Measurements from ENCODE around the gene SLC6A7.

DNA sequence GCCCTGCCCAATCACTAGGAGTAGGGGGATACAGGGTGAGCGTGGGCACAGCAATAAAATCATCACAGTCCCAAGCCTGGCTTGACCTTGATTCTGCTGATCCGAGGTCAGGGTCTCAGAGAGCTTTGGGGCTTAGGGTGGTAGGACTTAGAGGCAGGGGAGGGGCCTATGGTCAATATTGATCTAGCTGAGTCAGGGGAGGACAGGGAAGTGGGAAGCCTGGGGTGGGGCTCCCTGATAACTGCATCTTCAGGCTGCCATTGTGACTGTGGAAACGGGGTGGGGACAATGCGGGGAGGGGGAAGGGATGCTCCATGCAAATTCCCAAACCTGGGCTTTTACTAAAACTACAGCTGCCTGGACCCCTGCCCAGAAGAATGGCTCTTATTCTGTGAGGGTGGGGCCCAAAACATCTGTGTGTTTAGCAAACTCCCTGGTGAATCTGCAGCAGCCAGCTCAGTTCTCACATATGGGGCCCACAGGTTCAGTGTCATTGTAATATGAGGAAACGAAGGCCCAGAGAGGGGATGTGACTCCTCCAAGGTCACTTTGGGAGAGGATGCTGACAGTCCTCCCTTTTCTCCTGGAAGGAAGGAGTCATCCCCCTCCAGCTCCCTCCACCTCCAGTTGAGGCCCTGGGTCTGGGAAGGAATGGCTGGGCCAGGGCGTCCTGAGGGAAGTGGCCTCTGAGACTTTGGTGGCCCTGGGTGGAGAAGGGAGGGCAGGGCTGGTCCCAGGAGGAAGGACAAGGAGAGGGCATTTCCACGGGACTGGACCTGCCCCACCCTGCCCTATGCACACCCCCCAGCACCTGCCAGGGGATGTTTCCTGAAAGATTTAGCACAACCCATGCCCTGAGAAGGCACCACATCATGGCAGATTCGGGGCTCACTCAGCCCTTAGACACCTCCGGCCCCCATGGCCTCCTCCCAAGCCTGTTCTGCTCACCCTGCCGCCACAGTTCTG is 26.4 kb downstream of the SLC6A7 start:
- TF ChIP-seq, protein P1, sequence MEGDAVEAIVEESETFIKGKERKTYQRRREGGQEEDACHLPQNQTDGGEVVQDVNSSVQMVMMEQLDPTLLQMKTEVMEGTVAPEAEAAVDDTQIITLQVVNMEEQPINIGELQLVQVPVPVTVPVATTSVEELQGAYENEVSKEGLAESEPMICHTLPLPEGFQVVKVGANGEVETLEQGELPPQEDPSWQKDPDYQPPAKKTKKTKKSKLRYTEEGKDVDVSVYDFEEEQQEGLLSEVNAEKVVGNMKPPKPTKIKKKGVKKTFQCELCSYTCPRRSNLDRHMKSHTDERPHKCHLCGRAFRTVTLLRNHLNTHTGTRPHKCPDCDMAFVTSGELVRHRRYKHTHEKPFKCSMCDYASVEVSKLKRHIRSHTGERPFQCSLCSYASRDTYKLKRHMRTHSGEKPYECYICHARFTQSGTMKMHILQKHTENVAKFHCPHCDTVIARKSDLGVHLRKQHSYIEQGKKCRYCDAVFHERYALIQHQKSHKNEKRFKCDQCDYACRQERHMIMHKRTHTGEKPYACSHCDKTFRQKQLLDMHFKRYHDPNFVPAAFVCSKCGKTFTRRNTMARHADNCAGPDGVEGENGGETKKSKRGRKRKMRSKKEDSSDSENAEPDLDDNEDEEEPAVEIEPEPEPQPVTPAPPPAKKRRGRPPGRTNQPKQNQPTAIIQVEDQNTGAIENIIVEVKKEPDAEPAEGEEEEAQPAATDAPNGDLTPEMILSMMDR (IDR thresholded peaks at IDR 0.05; ENCODE audit: low read depth, low read length): no peak
- TF ChIP-seq EZH2phosphoT487 (IDR thresholded peaks at IDR 0.05; ENCODE audit: low read depth): no peak
